Measurements from ENCODE around the gene TASP1.

TASP1 gene

DNA sequence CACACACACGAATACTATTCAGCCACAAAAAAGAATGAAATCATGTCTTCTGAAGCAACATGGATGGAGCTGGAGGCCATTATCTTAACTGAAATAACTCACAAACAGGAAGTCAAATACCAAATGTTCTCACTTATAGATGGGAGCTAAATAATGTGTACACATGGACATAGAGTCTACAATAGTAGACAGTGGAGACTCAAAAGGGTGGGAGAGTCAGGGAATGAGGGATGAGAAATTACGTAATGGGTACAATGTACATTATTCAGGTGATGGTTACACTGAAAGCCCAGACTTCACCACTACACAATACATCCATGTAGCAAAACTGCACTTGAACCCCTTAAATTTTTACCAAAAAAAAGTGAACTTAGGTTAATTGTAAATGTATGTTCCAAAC lies 160.4 kb downstream of the TASP1 start:
- Histone ChIP-seq H3K27me3 (ENCODE audit: insufficient read depth, insufficient read length) (no peaks in the 10 kb centered on the region), H3K4me1 (ENCODE audit: insufficient read depth, insufficient read length) (no peaks in the 10 kb centered on the region), H3K9me3 (ENCODE audit: insufficient read depth, low read length) (no peaks in the 10 kb centered on the region), H3K4me3 (ENCODE audit: insufficient read length, low read depth) (no peak overlapping the region), H3K36me3 (ENCODE audit: insufficient read depth, insufficient read length, low read length) (no peaks in the 10 kb centered on the region), H3K9ac (ENCODE audit: insufficient read length, low read depth) (no peak overlapping the region)
- no peak for TF ChIP-seq SUZ12 (IDR thresholded peaks at IDR 0.05; ENCODE audit: extremely low read depth, insufficient read depth, insufficient read length)
- TF ChIP-seq YY1 (IDR thresholded peaks at IDR 0.05; ENCODE audit: insufficient read depth, insufficient read length), result no peak
- no peak for TF ChIP-seq ZNF274 (IDR thresholded peaks at IDR 0.05; ENCODE audit: low read depth, low read length)
- no peak for DNase-seq (ENCODE audit: low read depth, low spot score)

DNA sequence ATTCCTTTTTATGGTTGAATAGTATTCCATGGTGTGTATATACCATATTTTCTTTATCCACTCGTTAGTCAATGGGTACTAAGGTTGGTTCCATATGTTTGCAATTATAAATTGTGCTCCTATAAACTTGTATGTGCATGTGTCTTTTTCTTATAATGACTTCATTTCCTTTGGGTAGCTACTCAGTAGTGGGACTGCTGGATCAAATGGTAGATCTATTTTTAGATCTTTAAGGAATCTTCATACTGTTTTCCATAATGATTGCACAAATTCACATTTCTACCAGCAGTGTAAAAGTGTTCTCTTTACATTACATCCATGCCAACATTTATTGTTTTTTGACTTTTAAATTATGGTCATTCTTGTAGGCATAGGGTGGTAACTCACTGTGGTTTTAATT lies 164.3 kb downstream of the TASP1 start:
- TF ChIP-seq YY1 (IDR thresholded peaks at IDR 0.05; ENCODE audit: insufficient read depth, insufficient read length), result no peak
- TF ChIP-seq SUZ12 (IDR thresholded peaks at IDR 0.05; ENCODE audit: extremely low read depth, insufficient read depth, insufficient read length), result no peak
- TF ChIP-seq ZNF274 (IDR thresholded peaks at IDR 0.05; ENCODE audit: low read depth, low read length), result no peak
- no peak for DNase-seq (ENCODE audit: low read depth, low spot score)
- Histone ChIP-seq H3K9ac (ENCODE audit: insufficient read length, low read depth) (no peak overlapping the region), H3K9me3 (ENCODE audit: insufficient read depth, low read length) (no peaks in the 10 kb centered on the region), H3K36me3 (ENCODE audit: insufficient read depth, insufficient read length, low read length) (no peaks in the 10 kb centered on the region), H3K4me3 (ENCODE audit: insufficient read length, low read depth) (no peak overlapping the region), H3K4me1 (ENCODE audit: insufficient read depth, insufficient read length) (no peaks in the 10 kb centered on the region), H3K27me3 (ENCODE audit: insufficient read depth, insufficient read length) (no peaks in the 10 kb centered on the region)

DNA sequence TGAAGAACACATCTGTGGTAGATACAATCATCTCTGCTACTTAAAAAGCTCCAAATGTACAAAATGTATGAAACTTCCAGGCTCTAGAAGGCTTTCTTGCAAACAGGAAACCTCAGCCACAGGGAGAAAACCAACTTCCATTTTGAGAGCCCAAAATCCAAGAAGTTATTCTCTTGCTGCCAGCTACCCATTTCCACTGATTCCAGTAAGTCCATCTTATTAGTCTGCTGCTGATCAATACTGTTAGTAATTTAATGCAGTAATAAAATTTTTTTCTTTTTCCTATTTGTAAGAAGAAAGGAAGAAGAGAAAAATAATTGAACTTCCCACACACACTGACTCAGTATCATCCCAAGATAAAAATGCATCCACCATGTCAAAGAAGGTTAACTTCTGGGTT lies 169.5 kb downstream of the TASP1 start:
- TF ChIP-seq SUZ12 (IDR thresholded peaks at IDR 0.05; ENCODE audit: extremely low read depth, insufficient read depth, insufficient read length) (no peak), ZNF274 (IDR thresholded peaks at IDR 0.05; ENCODE audit: low read depth, low read length) (no peak)
- no peaks in the 10 kb centered on the region for H3K4me1 ChIP-seq (ENCODE audit: insufficient read depth, insufficient read length)
- no peak overlapping the region for H3K4me3 ChIP-seq (ENCODE audit: insufficient read length, low read depth)
- H3K9me3 ChIP-seq (ENCODE audit: insufficient read depth, low read length), result no peaks in the 10 kb centered on the region
- DNase-seq (ENCODE audit: low read depth, low spot score), result no peak
- no peaks in the 10 kb centered on the region for H3K27me3 ChIP-seq (ENCODE audit: insufficient read depth, insufficient read length)
- H3K36me3 ChIP-seq (ENCODE audit: insufficient read depth, insufficient read length, low read length), result no peaks in the 10 kb centered on the region
- H3K9ac ChIP-seq (ENCODE audit: insufficient read length, low read depth), result no peak overlapping the region

DNA sequence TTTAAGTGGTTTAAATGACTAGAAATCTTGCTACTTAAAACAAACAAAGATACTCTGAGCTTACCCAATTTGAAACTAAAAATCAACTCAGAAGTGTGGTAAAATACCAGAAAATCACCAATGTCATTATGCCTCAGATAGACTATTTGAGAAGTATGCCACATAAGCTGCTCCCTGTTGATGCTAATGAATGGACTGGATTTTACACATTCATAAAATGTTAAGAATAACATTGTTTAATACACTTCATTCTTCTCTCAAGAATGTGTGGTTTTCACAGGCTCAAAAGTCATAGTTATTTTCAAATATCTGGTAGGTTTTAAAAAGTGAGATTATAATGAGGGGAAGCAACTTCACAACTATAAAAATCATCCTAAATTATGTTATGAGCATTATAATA lies 170.6 kb downstream of the TASP1 start:
- DNase-seq (ENCODE audit: low read depth, low spot score), result no peak
- Histone ChIP-seq H3K36me3 (ENCODE audit: insufficient read depth, insufficient read length, low read length) (no peaks in the 10 kb centered on the region), H3K9ac (ENCODE audit: insufficient read length, low read depth) (no peak overlapping the region), H3K27me3 (ENCODE audit: insufficient read depth, insufficient read length) (no peaks in the 10 kb centered on the region), H3K9me3 (ENCODE audit: insufficient read depth, low read length) (no peaks in the 10 kb centered on the region), H3K4me3 (ENCODE audit: insufficient read length, low read depth) (no peak overlapping the region), H3K4me1 (ENCODE audit: insufficient read depth, insufficient read length) (no peaks in the 10 kb centered on the region)
- TF ChIP-seq YY1 (IDR thresholded peaks at IDR 0.05; ENCODE audit: insufficient read depth, insufficient read length) (no peak), SUZ12 (IDR thresholded peaks at IDR 0.05; ENCODE audit: extremely low read depth, insufficient read depth, insufficient read length) (no peak), ZNF274 (IDR thresholded peaks at IDR 0.05; ENCODE audit: low read depth, low read length) (no peak)

DNA sequence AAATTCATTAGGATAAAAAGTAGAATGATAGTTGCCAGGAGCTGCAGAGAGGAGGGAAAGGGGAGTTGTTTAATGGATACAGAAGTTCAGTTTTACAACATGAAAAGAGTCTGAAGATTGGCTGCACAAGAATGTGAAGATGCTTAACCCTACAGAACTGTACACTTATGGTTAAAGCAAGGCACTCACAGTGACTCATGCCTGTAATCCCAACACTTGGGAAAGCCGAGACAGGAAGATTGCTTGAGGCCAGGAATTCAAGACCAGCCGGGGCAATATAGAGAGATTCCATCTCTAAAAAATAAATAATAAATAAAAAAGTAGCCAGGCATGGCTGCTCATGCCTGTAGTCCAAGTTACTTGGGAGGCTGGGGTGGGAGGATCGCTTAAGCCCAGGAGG lies 174.0 kb downstream of the TASP1 start:
- no peaks in the 10 kb centered on the region for H3K27me3 ChIP-seq (ENCODE audit: insufficient read depth, insufficient read length)
- no peak for TF ChIP-seq SUZ12 (IDR thresholded peaks at IDR 0.05; ENCODE audit: extremely low read depth, insufficient read depth, insufficient read length)
- TF ChIP-seq ZNF274 (IDR thresholded peaks at IDR 0.05; ENCODE audit: low read depth, low read length), result no peak
- no peak for TF ChIP-seq YY1 (IDR thresholded peaks at IDR 0.05; ENCODE audit: insufficient read depth, insufficient read length)
- H3K9me3 ChIP-seq (ENCODE audit: insufficient read depth, low read length), result no peaks in the 10 kb centered on the region
- no peak overlapping the region for H3K4me3 ChIP-seq (ENCODE audit: insufficient read length, low read depth)
- no peak for DNase-seq (ENCODE audit: low read depth, low spot score)
- no peak overlapping the region for H3K9ac ChIP-seq (ENCODE audit: insufficient read length, low read depth)
- no peaks in the 10 kb centered on the region for H3K36me3 ChIP-seq (ENCODE audit: insufficient read depth, insufficient read length, low read length)
- no peaks in the 10 kb centered on the region for H3K4me1 ChIP-seq (ENCODE audit: insufficient read depth, insufficient read length)

DNA sequence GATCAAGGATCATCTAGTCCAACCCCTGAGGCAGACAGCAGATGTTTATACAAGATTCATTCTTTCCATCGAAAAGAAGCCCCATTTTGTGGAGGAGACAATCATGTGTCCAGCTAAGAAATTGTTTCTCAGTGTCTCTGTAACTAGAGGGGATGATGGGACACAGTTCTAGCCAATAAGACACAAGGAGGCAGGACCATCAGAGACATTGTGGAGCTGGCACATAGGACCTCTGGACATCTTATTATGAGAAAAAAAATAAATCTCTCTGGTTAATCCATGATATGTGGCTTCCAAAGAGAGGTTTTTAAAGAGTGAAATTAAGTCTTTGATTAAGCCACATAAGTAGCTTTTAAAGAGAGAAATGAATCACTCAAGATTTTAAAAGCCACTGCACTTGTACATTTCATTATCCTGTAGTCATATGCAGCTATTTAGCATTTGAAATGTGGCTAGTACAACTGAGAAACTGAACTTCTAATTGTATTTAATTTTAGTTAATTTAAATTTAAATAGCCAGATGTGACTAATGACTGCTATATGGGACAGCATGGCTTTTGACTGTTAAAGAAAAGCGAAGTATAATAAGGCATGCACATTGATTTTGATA lies 176.8 kb downstream of the TASP1 start:
- TF ChIP-seq ZNF274 (IDR thresholded peaks at IDR 0.05; ENCODE audit: low read depth, low read length) (no peak), YY1 (IDR thresholded peaks at IDR 0.05; ENCODE audit: insufficient read depth, insufficient read length) (no peak), SUZ12 (IDR thresholded peaks at IDR 0.05; ENCODE audit: extremely low read depth, insufficient read depth, insufficient read length) (no peak)
- Histone ChIP-seq H3K9me3 (ENCODE audit: insufficient read depth, low read length) (no peaks in the 10 kb centered on the region), H3K4me1 (ENCODE audit: insufficient read depth, insufficient read length) (no peaks in the 10 kb centered on the region), H3K9ac (ENCODE audit: insufficient read length, low read depth) (no peak overlapping the region), H3K36me3 (ENCODE audit: insufficient read depth, insufficient read length, low read length) (no peaks in the 10 kb centered on the region), H3K27me3 (ENCODE audit: insufficient read depth, insufficient read length) (no peaks in the 10 kb centered on the region), H3K4me3 (ENCODE audit: insufficient read length, low read depth) (no peak overlapping the region)
- DNase-seq (ENCODE audit: low read depth, low spot score), result no peak

DNA sequence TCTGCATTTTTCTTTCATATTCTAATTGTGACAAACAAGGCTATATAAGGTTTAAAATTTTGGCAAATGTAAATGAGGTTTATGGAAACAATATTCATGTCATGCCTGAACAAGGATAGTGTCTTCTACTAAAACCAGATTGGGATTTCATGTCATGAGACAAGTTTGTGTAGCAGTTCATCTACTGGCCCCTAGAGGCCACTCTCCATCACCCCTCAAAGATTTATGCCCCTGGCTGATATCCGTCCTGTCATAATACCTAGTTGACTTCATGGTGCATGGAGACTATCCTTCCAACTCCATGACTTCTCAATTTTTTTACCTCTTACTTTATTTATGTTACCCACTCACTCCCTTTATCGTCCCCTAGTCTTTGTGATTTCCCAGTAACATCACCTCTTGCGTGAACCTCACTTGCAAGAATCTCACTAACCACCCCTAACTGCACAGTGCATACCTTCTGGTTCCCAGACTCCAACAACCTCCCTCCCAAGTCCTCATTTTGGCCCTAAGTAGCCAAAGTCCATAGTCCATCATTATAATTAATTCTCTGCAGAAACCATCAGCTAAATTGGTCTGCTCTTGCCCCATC lies 179.8 kb downstream of the TASP1 start:
- TF ChIP-seq YY1 (IDR thresholded peaks at IDR 0.05; ENCODE audit: insufficient read depth, insufficient read length) (no peak), ZNF274 (IDR thresholded peaks at IDR 0.05; ENCODE audit: low read depth, low read length) (no peak), SUZ12 (IDR thresholded peaks at IDR 0.05; ENCODE audit: extremely low read depth, insufficient read depth, insufficient read length) (no peak)
- no peaks in the 10 kb centered on the region for H3K9me3 ChIP-seq (ENCODE audit: insufficient read depth, low read length)
- no peaks in the 10 kb centered on the region for H3K4me1 ChIP-seq (ENCODE audit: insufficient read depth, insufficient read length)
- H3K27me3 ChIP-seq (ENCODE audit: insufficient read depth, insufficient read length), result no peaks in the 10 kb centered on the region
- DNase-seq (ENCODE audit: low read depth, low spot score), result peak; percentile 8
- H3K4me3 ChIP-seq (ENCODE audit: insufficient read length, low read depth), result no peak overlapping the region
- no peaks in the 10 kb centered on the region for H3K36me3 ChIP-seq (ENCODE audit: insufficient read depth, insufficient read length, low read length)
- no peak overlapping the region for H3K9ac ChIP-seq (ENCODE audit: insufficient read length, low read depth)

Data from NT2/D1 (cell line).